SIG-M5 treated with dmso at 0.1 percent for 504 hours (cell line): ENCODE data around the gene RASA3.
"Not testable (repeated sequence)": the region's sequence is repeated elsewhere in the genome, so short reads cannot be mapped to it uniquely, and the experiment has no call there.

Experiments used
- DNase-seq: peaks from one replicate; lab custom pipeline; 2025; ENCODE audit not compliant: unreplicated experiment; lab: John Stamatoyannopoulos, UW

RASA3 gene

GRCh38 chr13:114142640-114143490 lies 10.4 kb upstream of the RASA3 start:
- no peak for DNase-seq

- no peak for DNase-seq
These were observed 9.7 kb upstream of the RASA3 start for GRCh38 chr13:114142137-114142550.

- no peak for DNase-seq
These were observed 9.0 kb upstream of the RASA3 start for GRCh38 chr13:114141261-114141996.

GRCh38 chr13:114140906-114141250 lies 8.5 kb upstream of the RASA3 start:
- no peak for DNase-seq

GRCh38 chr13:114140131-114140905 lies 7.9 kb upstream of the RASA3 start:
- no peak for DNase-seq

- DNase-seq: no peak
These were observed 4.2 kb upstream of the RASA3 start for GRCh38 chr13:114136576-114136975.

GRCh38 chr13:114135731-114136171 lies 3.3 kb upstream of the RASA3 start:
- DNase-seq: no peak

GRCh38 chr13:114134944-114135610 lies 2.7 kb upstream of the RASA3 start:
- no peak for DNase-seq

- DNase-seq: peak; percentile 51
These were observed 1.9 kb upstream of the RASA3 start for GRCh38 chr13:114134111-114134943.

GRCh38 chr13:114133552-114133951 lies 1.1 kb upstream of the RASA3 start:
- DNase-seq: not testable (repeated sequence)

- not testable (repeated sequence) for DNase-seq
These were observed 703 bp upstream of the RASA3 start for GRCh38 chr13:114133126-114133525.

- DNase-seq: peak; percentile 36
These were observed 622 bp downstream of the RASA3 start for GRCh38 chr13:114131583-114132418.

GRCh38 chr13:114130837-114131582 lies 1.4 kb downstream of the RASA3 start:
- DNase-seq: peak; percentile 79

GRCh38 chr13:114130131-114130836 lies 2.1 kb downstream of the RASA3 start:
- no peak for DNase-seq

GRCh38 chr13:114129649-114130062 lies 2.8 kb downstream of the RASA3 start:
- peak; percentile 79 for DNase-seq

- DNase-seq: peak; percentile 96
These were observed 3.5 kb downstream of the RASA3 start for GRCh38 chr13:114128624-114129522.

- DNase-seq: no peak
These were observed 4.1 kb downstream of the RASA3 start for GRCh38 chr13:114128348-114128623.
